Mesodermal cell (in vitro differentiated cells): Measurements from ENCODE around the gene NR2F6.
"Not testable (repeated sequence)": the region's sequence is repeated elsewhere in the genome, so short reads cannot be mapped to it uniquely, and the experiment has no call there.

Source experiments
- H3K27ac ChIP-seq: 2 replicates; pipeline ENCODE4 v1.7.0; 2013; ENCODE audit warnings: mild to moderate bottlenecking, low read depth, low read length, moderate library complexity; ENCODE audit not compliant: severe bottlenecking
- H3K36me3 ChIP-seq: 2 replicates; pipeline ENCODE4 v1.7.1; 2013; ENCODE audit warnings: mild to moderate bottlenecking, low read length, moderate library complexity; ENCODE audit not compliant: control insufficient read depth, insufficient read depth
- H3K4me1 ChIP-seq: one replicate; pipeline ENCODE4 v1.7.1; 2013; ENCODE audit warnings: mild to moderate bottlenecking, low read length; ENCODE audit not compliant: insufficient read depth, control insufficient read depth, poor library complexity, severe bottlenecking
- H3K4me3 ChIP-seq: 2 replicates; pipeline ENCODE4 v1.7.0; 2013; ENCODE audit warnings: low read length, control low read depth, mild to moderate bottlenecking; ENCODE audit not compliant: insufficient read depth, poor library complexity, severe bottlenecking; ENCODE audit errors: extremely low read depth
- H3K9me3 ChIP-seq: 2 replicates; pipeline ENCODE4 v1.7.1; 2013; ENCODE audit warnings: mild to moderate bottlenecking, low read length, moderate library complexity; ENCODE audit not compliant: control insufficient read depth
- WGBS, 2 experiments: methylation state at CpG; one replicate each; pipeline ENCODE4 v1.1.5; 2013; ENCODE audit warnings: missing lambda C conversion rate in 2 of 2; ENCODE audit not compliant: insufficient coverage in 2 of 2; 5-methylcytosine and 5-hydroxymethylcytosine counted together

NR2F6 gene

DNA sequence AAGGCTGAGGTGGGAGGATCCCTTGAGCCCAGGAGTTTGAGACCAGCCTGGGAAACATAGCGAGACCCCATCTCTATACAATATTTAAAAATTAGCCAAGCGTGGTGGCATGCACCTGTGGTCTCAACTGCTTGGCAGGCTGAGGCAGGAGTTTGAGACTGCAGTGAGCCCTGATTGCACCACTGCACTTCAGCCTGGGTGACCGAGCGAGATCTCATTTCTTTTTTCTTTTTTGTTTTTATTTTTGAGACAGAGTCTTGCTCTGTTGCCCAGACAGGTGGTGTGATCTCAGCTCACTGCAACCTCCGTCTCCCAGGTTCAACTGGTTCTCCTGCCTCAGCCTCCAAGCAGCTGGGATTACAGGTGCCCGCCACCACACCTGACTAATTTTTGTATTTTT, 54.0 kb downstream of the NR2F6 start:
- WGBS, 2 experiments = 90 to 100% methylated on average over 2 to 3 of the region's 6 CpGs

DNA sequence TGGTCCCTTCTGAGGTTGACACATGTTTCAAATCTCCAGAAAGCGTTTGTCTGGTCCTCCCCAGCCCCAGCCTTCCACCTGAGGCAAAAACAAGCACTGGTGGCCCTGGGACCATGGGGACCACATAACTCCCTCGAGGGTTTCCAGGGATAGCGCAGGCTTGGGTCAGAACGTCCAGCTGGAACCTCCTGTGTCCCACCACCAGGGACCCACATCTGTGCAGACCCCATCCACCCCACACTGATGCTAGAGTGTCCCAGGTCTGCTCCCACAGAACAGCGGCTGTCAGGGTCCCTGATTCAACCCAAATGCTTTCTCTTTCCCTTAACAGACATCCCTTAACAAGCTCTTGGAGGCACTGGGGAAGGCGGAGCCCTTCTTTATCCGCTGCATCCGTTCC, 60.1 kb downstream of the NR2F6 start:
- Histone ChIP-seq H3K4me1 (no peaks in the 10 kb centered on the region), H3K36me3 (peaks cover 90% of the 10 kb centered on the region), H3K9me3 (no peaks in the 10 kb centered on the region), H3K27ac (no peak overlapping the region), H3K4me3 (no peak overlapping the region)
- WGBS, 2 experiments = 91 to 94% methylated on average over 6 to 8 of the region's 8 CpGs

More for the DNA sequence above, 54.0 kb downstream of the NR2F6 start:
- H3K4me1 ChIP-seq, H3K9me3 ChIP-seq, H3K4me3 ChIP-seq, H3K27ac ChIP-seq: not testable (repeated sequence)
- H3K36me3 ChIP-seq = peaks cover 87% of the 10 kb centered on the region

DNA sequence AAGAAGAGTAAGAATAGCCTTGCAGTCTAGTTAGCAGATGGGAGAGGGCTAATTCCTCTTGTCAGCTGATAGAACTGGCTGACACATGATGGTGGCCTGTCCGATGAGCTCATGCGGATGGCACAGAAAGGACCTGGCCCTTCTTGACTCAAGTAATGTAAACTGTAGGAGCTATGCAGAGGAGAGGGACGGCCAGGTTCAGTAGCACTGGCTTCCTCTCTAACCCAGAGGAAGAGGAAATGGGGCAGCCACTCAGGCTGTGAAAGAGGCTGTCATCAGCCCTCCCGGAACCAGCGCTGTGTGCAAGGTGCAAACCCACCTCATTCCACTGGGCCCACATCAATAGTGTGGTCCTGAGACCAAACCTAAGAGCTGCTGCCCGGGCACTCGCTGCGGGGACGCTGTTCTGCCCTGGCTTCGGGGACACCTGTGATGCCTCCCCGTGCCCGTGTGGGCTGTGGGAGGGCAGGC, 61.3 kb downstream of the NR2F6 start:
- Histone ChIP-seq H3K27ac (no peak overlapping the region), H3K4me3 (no peak overlapping the region), H3K9me3 (no peaks in the 10 kb centered on the region), H3K36me3 (peaks cover 83% of the 10 kb centered on the region), H3K4me1 (no peaks in the 10 kb centered on the region)
- 90 to 97% methylated on average over 8 to 11 of the region's 12 CpGs for WGBS, 2 experiments

DNA sequence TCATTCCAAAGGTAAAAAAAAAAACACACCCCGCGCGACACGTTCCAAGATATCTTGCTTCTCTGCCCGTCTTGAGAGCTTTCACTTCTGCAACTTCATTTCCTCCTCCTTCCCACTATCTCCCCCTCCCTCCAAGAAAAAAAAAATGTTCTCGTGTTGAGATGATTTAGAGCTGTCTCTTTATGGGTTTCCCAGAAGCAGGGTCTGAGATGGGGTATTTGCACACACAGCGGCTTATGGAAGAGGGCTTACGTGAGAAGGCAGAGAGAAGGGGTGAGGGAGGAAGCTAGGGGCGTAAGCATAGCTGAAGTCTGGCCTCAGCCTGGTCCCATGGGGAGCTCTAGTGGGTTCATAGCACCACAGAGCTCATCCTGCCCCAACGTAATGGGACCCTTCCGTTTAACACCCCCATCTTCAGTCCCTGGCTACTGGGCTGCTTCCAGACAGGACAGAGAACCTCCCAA, 61.8 kb downstream of the NR2F6 start:
- no peaks in the 10 kb centered on the region for H3K9me3 ChIP-seq
- no peaks in the 10 kb centered on the region for H3K4me1 ChIP-seq
- no peak overlapping the region for H3K4me3 ChIP-seq
- no peak overlapping the region for H3K27ac ChIP-seq
- WGBS, 2 experiments = 91 to 97% methylated on average over 8 of the region's 11 CpGs
- peaks cover 78% of the 10 kb centered on the region for H3K36me3 ChIP-seq

DNA sequence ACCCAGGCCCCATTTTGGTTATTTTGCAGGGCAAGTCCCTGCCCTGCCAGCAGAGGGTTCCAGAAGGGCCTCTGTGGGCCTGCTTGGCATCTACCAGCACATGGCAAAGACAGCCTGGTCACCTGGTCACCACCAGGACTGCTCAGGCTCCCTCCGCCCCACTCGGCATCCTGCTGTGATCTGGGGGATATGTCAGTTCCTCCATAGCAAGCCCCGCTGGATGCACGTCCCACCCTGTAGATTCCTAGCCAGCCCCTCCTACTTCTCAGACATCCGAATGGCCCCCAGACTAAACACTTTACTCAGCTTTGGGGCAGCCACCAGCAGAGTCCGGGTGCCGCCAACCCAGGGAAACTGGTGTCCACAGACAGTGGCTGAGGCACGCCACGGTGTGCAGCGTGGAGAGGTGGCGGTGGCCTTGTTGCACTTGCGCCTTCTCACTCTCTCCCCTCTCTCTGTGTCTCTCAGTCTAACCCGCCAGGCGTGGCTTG, 62.4 kb downstream of the NR2F6 start:
- WGBS, 2 experiments = 94 to 98% methylated on average over 11 to 13 of the region's 14 CpGs
- Histone ChIP-seq H3K36me3 (peaks cover 77% of the 10 kb centered on the region), H3K27ac (no peak overlapping the region), H3K4me3 (no peak overlapping the region), H3K4me1 (no peaks in the 10 kb centered on the region), H3K9me3 (no peaks in the 10 kb centered on the region)
